ENCODE results near the gene IBTK.
"Not testable (repeated sequence)": the region's sequence is repeated elsewhere in the genome, so short reads cannot be mapped to it uniquely, and the experiment has no call there.

Gene IBTK
- total RNA-seq, result 65.5 to 108 reads per million in 2 donors

- peak; percentile 78 to 91 (median 86) for DNase-seq
Observed at GRCh38 chr6:82247505-82248272, at the start of gene IBTK. IBTK (minus strand) TSS chr6:82247744; CDS start chr6:82240486, 7,258 bp downstream.

GRCh38 chr6:82283771-82284410 is 36.3 kb upstream of the IBTK start:
- DNase-seq, result no peak

GRCh38 chr6:82281550-82281949 is 34.0 kb upstream of the IBTK start:
- peak in 1 of 5 experiments; percentile 62 for DNase-seq

- DNase-seq, result no peak
Observed at GRCh38 chr6:82277686-82278085, 30.1 kb upstream of the IBTK start.

GRCh38 chr6:82275686-82276085 is 28.1 kb upstream of the IBTK start:
- no peak for DNase-seq

- DNase-seq, result no peak
Observed at GRCh38 chr6:82273295-82273694, 25.8 kb upstream of the IBTK start.

- peak in 1 of 5 experiments; percentile 58 for DNase-seq
Observed at GRCh38 chr6:82270881-82271635, 23.5 kb upstream of the IBTK start.

GRCh38 chr6:82268301-82268846 is 20.8 kb upstream of the IBTK start:
- no peak for DNase-seq

GRCh38 chr6:82264824-82265223 is 17.3 kb upstream of the IBTK start:
- peak in 1 of 5 experiments; percentile 9 for DNase-seq

GRCh38 chr6:82264321-82264720 is 16.8 kb upstream of the IBTK start:
- DNase-seq, result no peak

- no peak for DNase-seq
Observed at GRCh38 chr6:82263916-82264315, 16.4 kb upstream of the IBTK start.

- DNase-seq, result no peak
Observed at GRCh38 chr6:82260997-82261732, 13.6 kb upstream of the IBTK start.

GRCh38 chr6:82259389-82259788 is 11.8 kb upstream of the IBTK start:
- DNase-seq, result no peak

GRCh38 chr6:82257088-82257774 is 9.7 kb upstream of the IBTK start:
- DNase-seq, result no peak

- DNase-seq, result not testable (repeated sequence)
Observed at GRCh38 chr6:82254722-82255121, 7.2 kb upstream of the IBTK start.

- DNase-seq, result peak in 1 of 5 experiments; percentile 37
Observed at GRCh38 chr6:82251942-82252341, 4.4 kb upstream of the IBTK start.

GRCh38 chr6:82249381-82250253 is 2.1 kb upstream of the IBTK start:
- no peak for DNase-seq

GRCh38 chr6:82248273-82248735 is 760 bp upstream of the IBTK start:
- peak in 1 of 5 experiments; percentile 84 for DNase-seq

- DNase-seq, result peak in 1 of 5 experiments; percentile 55
Observed at GRCh38 chr6:82246802-82247504, 591 bp downstream of the IBTK start.

GRCh38 chr6:82246370-82246769 is 1.2 kb downstream of the IBTK start:
- DNase-seq, result no peak

Measured in T-helper 2 cell (primary cell).